ENCODE measurements around the gene LSM2. TPM values are rescaled to one million over a fixed set of nuclear protein-coding genes. Genes with fewer than 3 reads are reported as not detected.

LSM2 gene
- polyA plus RNA-seq, 2 donors = 25.6 to 42.9 TPM

DNA sequence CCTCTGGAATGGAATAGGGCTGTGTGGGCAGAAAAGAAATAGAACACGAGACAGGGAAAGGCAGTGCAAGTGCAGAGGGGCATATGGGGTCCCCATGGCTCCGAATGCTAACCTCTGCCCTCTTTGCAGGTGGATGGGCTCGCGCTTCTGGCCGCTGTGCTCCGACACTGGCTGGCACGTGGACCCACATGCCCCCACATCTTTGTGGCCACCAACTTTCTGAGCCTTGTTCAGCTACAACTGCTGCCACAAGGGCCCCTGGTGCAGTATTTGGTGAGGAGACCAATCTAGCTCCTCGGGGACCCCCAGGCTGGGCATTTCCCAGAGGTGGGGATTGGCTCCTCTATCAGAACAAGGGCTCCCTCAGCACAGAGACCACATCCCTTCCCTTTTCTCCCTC is 45.4 kb downstream of the LSM2 start:
- H3K27me3 ChIP-seq (ENCODE audit: control insufficient read depth in 1 of 2, insufficient read depth in 2 of 2, low read length in 2 of 2) = no peaks in the 10 kb centered on the region
- 95 to 98% methylated on average over 8 of the region's 8 CpGs for WGBS, 2 donors
- peaks cover 0 to 2% of the 10 kb centered on the region in 2 donors for H3K4me1 ChIP-seq (ENCODE audit: control insufficient read depth in 2 of 2, insufficient read depth in 2 of 2, low read length in 1 of 2)
- H3K4me3 ChIP-seq (ENCODE audit: low read depth in 1 of 2, low read length in 2 of 2) = no peak overlapping the region
- no peak overlapping the region for H3K27ac ChIP-seq (ENCODE audit: low read depth in 2 of 2, low read length in 1 of 2)
- H3K9me3 ChIP-seq (ENCODE audit: control insufficient read depth in 2 of 2, insufficient read depth in 1 of 2, low read depth in 1 of 2, low read length in 1 of 2) = no peaks in the 10 kb centered on the region
- no peaks in the 10 kb centered on the region for H3K36me3 ChIP-seq (ENCODE audit: control insufficient read depth in 2 of 2, insufficient read depth in 2 of 2, low read length in 1 of 2)

DNA sequence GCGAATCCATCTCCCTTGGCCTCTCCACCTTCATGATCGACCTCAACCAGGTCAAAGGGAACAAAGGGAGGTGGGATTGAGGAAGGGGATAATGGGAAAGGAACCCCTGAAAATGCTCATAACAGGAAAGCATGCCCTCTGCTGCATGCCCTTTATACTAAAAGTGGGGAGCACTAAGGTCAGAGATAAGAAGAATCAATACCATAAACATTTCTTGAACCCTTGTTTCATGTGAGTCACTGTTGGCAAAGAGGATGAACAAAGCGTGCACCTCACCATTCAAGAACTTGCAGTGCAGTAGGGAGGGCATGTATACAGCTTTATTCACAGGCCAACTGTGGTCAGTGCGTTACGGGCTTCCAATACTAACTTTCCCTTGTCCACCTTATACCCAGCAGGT is 46.0 kb downstream of the LSM2 start:
- H3K36me3 ChIP-seq (ENCODE audit: control insufficient read depth in 2 of 2, insufficient read depth in 2 of 2, low read length in 1 of 2) = no peaks in the 10 kb centered on the region
- H3K9me3 ChIP-seq (ENCODE audit: control insufficient read depth in 2 of 2, insufficient read depth in 1 of 2, low read depth in 1 of 2, low read length in 1 of 2) = no peaks in the 10 kb centered on the region
- H3K4me3 ChIP-seq (ENCODE audit: low read depth in 1 of 2, low read length in 2 of 2) = no peak overlapping the region
- no peak overlapping the region for H3K27ac ChIP-seq (ENCODE audit: low read depth in 2 of 2, low read length in 1 of 2)
- H3K4me1 ChIP-seq (ENCODE audit: control insufficient read depth in 2 of 2, insufficient read depth in 2 of 2, low read length in 1 of 2) = no peaks in the 10 kb centered on the region
- H3K27me3 ChIP-seq (ENCODE audit: control insufficient read depth in 1 of 2, insufficient read depth in 2 of 2, low read length in 2 of 2) = no peaks in the 10 kb centered on the region
- WGBS, 2 donors = 81 to 96% methylated on average over 5 of the region's 5 CpGs

DNA sequence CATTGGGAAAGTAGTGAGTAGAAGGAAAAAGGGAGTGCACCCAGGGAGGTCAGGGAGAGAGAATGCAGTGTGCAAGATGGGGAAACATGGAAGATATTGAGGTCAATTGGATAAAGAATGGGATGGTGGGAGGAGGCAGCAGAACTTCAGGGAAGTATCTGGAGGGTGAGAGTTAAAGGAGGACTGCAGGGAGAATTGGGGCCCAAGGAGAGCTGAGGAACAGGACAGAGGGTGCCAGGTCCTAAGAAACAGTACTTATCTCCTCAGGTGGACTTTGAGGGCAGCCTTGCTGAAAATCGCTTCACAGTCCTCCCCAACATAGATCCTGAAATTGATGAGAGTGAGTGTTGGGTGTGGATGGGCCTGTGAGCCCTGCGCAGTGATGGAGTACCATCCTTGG is 48.5 kb downstream of the LSM2 start:
- WGBS, 2 donors = 93 to 97% methylated on average over 2 of the region's 2 CpGs
- H3K4me1 ChIP-seq (ENCODE audit: control insufficient read depth in 2 of 2, insufficient read depth in 2 of 2, low read length in 1 of 2) = no peaks in the 10 kb centered on the region
- H3K9me3 ChIP-seq (ENCODE audit: control insufficient read depth in 2 of 2, insufficient read depth in 1 of 2, low read depth in 1 of 2, low read length in 1 of 2) = no peaks in the 10 kb centered on the region
- no peaks in the 10 kb centered on the region for H3K27me3 ChIP-seq (ENCODE audit: control insufficient read depth in 1 of 2, insufficient read depth in 2 of 2, low read length in 2 of 2)
- H3K4me3 ChIP-seq (ENCODE audit: low read depth in 1 of 2, low read length in 2 of 2) = no peak overlapping the region
- H3K36me3 ChIP-seq (ENCODE audit: control insufficient read depth in 2 of 2, insufficient read depth in 2 of 2, low read length in 1 of 2) = no peaks in the 10 kb centered on the region
- no peak overlapping the region for H3K27ac ChIP-seq (ENCODE audit: low read depth in 2 of 2, low read length in 1 of 2)

DNA sequence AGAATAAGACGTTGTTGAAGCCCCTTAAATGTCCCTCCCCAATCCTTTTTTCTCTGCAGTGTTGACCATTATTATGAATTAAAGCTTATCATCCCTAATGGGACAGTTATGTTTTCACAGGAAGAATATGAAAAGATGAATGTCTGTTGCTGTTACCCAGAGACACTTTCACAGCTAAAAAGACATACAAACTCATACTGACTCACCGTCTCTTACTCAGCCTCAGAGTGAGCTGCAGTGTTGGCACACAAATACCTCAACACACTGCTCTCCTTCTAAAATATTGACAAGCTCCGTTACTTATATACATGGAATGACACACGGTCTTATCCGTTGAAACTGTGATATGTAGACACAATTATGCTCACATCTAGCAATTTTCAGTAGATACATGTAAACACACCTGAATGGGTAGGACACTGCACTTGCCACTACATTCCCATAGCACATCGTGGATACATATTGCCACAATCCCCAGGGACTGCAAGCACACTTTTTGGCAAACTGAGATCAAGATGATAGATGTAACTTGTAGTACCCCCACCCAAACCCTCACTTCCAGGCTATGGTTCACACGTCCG is 53.9 kb downstream of the LSM2 start:
- H3K9me3 ChIP-seq (ENCODE audit: control insufficient read depth in 2 of 2, insufficient read depth in 1 of 2, low read depth in 1 of 2, low read length in 1 of 2) = no peaks in the 10 kb centered on the region
- no peaks in the 10 kb centered on the region for H3K36me3 ChIP-seq (ENCODE audit: control insufficient read depth in 2 of 2, insufficient read depth in 2 of 2, low read length in 1 of 2)
- H3K4me3 ChIP-seq (ENCODE audit: low read depth in 1 of 2, low read length in 2 of 2) = no peak overlapping the region
- H3K27me3 ChIP-seq (ENCODE audit: control insufficient read depth in 1 of 2, insufficient read depth in 2 of 2, low read length in 2 of 2) = no peaks in the 10 kb centered on the region
- 69 to 70% methylated on average over 8 of the region's 8 CpGs for WGBS, 2 donors
- no peak overlapping the region for H3K27ac ChIP-seq (ENCODE audit: low read depth in 2 of 2, low read length in 1 of 2)
- no peaks in the 10 kb centered on the region for H3K4me1 ChIP-seq (ENCODE audit: control insufficient read depth in 2 of 2, insufficient read depth in 2 of 2, low read length in 1 of 2)

DNA sequence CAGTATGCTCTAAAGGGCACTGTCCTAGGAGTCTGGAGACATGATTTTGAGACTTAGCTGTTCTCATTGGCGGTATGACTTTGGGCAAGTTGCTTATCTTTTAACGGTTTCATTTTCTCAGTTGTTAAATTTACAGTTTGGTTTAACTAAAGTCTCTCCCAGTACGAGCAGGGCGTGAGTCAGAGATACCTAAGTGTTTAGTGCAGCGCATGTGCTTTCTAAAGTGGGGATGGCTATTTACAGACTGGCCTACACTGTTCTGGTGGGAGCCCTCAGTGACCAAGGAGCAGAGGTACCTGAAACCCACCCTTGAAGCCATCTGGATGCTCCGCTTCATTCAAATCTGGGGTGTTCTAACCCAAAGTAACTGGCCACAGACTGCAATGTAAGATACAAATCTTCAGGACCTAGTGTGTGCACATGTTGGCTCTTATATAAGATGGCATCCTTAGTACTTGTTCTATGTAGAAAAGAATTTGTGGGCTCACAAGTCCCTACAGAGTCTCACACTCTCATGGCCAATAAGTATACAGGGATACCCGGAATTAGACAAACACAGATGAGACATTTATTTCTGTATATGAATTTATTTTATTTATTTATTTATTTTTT is 56.2 kb downstream of the LSM2 start:
- peaks cover 0 to 2% of the 10 kb centered on the region in 2 donors for H3K4me1 ChIP-seq (ENCODE audit: control insufficient read depth in 2 of 2, insufficient read depth in 2 of 2, low read length in 1 of 2)
- 85 to 91% methylated on average over 7 of the region's 7 CpGs for WGBS, 2 donors
- no peak overlapping the region for H3K27ac ChIP-seq (ENCODE audit: low read depth in 2 of 2, low read length in 1 of 2)
- peaks cover 0 to 3% of the 10 kb centered on the region in 2 donors for H3K36me3 ChIP-seq (ENCODE audit: control insufficient read depth in 2 of 2, insufficient read depth in 2 of 2, low read length in 1 of 2)
- H3K9me3 ChIP-seq (ENCODE audit: control insufficient read depth in 2 of 2, insufficient read depth in 1 of 2, low read depth in 1 of 2, low read length in 1 of 2) = no peaks in the 10 kb centered on the region
- no peak overlapping the region for H3K4me3 ChIP-seq (ENCODE audit: low read depth in 1 of 2, low read length in 2 of 2)
- no peaks in the 10 kb centered on the region for H3K27me3 ChIP-seq (ENCODE audit: control insufficient read depth in 1 of 2, insufficient read depth in 2 of 2, low read length in 2 of 2)

DNA sequence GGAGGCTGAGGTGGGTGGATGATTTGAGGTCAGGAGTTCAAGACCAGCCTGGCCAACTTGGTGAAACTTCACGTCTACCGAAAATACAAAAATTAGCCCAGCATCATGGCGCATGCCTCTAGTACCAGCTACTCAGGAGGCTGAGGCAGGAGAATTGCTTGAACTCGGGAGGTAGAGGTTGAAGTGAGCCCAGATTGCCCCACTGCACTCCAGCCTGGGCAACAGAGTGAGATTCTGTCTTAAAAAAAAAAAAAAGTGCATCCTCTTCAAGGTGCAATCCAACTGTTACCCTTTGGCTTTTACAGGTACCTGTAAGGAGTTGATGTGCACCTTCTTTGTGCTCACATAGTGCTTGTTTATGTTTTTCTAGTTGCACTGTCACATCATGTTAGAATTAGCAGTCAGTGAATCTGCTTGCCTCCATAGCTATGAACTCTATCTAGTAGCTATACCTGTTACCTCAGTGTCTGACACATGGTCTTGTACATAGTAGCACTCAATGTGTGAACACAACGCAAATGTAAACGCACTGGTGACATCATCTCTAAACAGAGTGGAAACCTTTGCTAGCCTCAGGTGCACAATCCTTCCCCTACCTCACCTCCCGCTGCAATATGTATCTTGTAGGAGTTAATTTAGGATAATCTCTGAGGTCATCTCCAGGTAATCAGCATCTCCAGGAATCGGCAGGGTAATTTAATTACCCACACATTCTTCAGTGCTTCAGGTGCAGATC is 57.3 kb downstream of the LSM2 start:
- no peaks in the 10 kb centered on the region for H3K9me3 ChIP-seq (ENCODE audit: control insufficient read depth in 2 of 2, insufficient read depth in 1 of 2, low read depth in 1 of 2, low read length in 1 of 2)
- H3K27me3 ChIP-seq (ENCODE audit: control insufficient read depth in 1 of 2, insufficient read depth in 2 of 2, low read length in 2 of 2) = no peaks in the 10 kb centered on the region
- WGBS, 2 donors = 87 to 90% methylated on average over 8 of the region's 8 CpGs
- H3K36me3 ChIP-seq (ENCODE audit: control insufficient read depth in 2 of 2, insufficient read depth in 2 of 2, low read length in 1 of 2) = peaks cover 0 to 3% of the 10 kb centered on the region in 2 donors
- H3K4me1 ChIP-seq (ENCODE audit: control insufficient read depth in 2 of 2, insufficient read depth in 2 of 2, low read length in 1 of 2) = peaks cover 0 to 2% of the 10 kb centered on the region in 2 donors
- no peak overlapping the region for H3K4me3 ChIP-seq (ENCODE audit: low read depth in 1 of 2, low read length in 2 of 2)
- no peak overlapping the region for H3K27ac ChIP-seq (ENCODE audit: low read depth in 2 of 2, low read length in 1 of 2)

Other genes with a start within 250 kb of the LSM2 start
- under 1 TPM; 0.10 to 0.14 TPM for gene LTA, start 234.7 kb downstream of the LSM2 start, polyA plus RNA-seq
- gene TNF, start 231.4 kb downstream of the LSM2 start, polyA plus RNA-seq = 1 to 10 TPM in 1 of 2 donors, under 1 TPM in 1; 0.71 to 2.4 TPM
- 1 to 10 TPM; 1.8 to 3.0 TPM for gene LTB, start 224.5 kb downstream of the LSM2 start, polyA plus RNA-seq
- gene LST1, start 220.7 kb downstream of the LSM2 start, polyA plus RNA-seq = 1 to 10 TPM; 2.8 to 6.9 TPM
- gene NCR3, start 214.0 kb downstream of the LSM2 start, polyA plus RNA-seq = under 1 TPM in 1 of 2 donors, not detected in 1; 0.07 TPM
- gene AIF1, start 191.7 kb downstream of the LSM2 start, polyA plus RNA-seq = 10 to 100 TPM in 1 of 2 donors, 1 to 10 TPM in 1; 8.0 to 12.6 TPM
- gene PRRC2A, start 186.3 kb downstream of the LSM2 start, polyA plus RNA-seq = 100 to 1,000 TPM in 1 of 2 donors, 10 to 100 TPM in 1; 76.6 to 110 TPM
- 100 to 1,000 TPM; 158 to 259 TPM for gene BAG6, start 154.3 kb downstream of the LSM2 start, polyA plus RNA-seq
- gene APOM, start 151.1 kb downstream of the LSM2 start, polyA plus RNA-seq = 1 to 10 TPM; 4.3 to 6.0 TPM
- 10 to 100 TPM; 20.6 to 21.1 TPM for gene C6orf47, start 146.2 kb downstream of the LSM2 start, polyA plus RNA-seq
- 10 to 100 TPM; 10.2 to 10.4 TPM for gene GPANK1, start 142.0 kb downstream of the LSM2 start, polyA plus RNA-seq
- gene CSNK2B, start 140.9 kb downstream of the LSM2 start, polyA plus RNA-seq = 100 to 1,000 TPM; 140 to 187 TPM
- 1 to 10 TPM; 5.3 to 7.4 TPM for gene LY6G5B, start 137.0 kb downstream of the LSM2 start, polyA plus RNA-seq
- gene LY6G5C, start 125.9 kb downstream of the LSM2 start, polyA plus RNA-seq = 1 to 10 TPM in 1 of 2 donors, under 1 TPM in 1; 0.76 to 1.1 TPM
- 10 to 100 TPM; 30.0 to 40.1 TPM for gene ABHD16A, start 103.6 kb downstream of the LSM2 start, polyA plus RNA-seq
- not detected for gene LY6G6F, start 100.1 kb downstream of the LSM2 start, polyA plus RNA-seq
- gene LY6G6D, start 91.6 kb downstream of the LSM2 start, polyA plus RNA-seq = 1 to 10 TPM in 1 of 2 donors, under 1 TPM in 1; 0.67 to 1.3 TPM
- 10 to 100 TPM; 17.2 to 21.9 TPM for gene LY6G6C, start 85.2 kb downstream of the LSM2 start, polyA plus RNA-seq
- under 1 TPM; 0.49 to 0.88 TPM for gene MPIG6B, start 83.6 kb downstream of the LSM2 start, polyA plus RNA-seq
- gene DDAH2, start 77.7 kb downstream of the LSM2 start, polyA plus RNA-seq = 10 to 100 TPM; 46.5 to 73.3 TPM
- gene CLIC1, start 70.4 kb downstream of the LSM2 start, polyA plus RNA-seq = 100 to 1,000 TPM; 258 to 412 TPM
- gene MSH5, start 67.0 kb downstream of the LSM2 start, polyA plus RNA-seq = 10 to 100 TPM in 1 of 2 donors, 1 to 10 TPM in 1; 6.3 to 15.8 TPM
- 1 to 10 TPM; 2.3 to 7.6 TPM for gene SAPCD1, start 44.3 kb downstream of the LSM2 start, polyA plus RNA-seq
- 1 to 10 TPM in 1 of 2 donors, under 1 TPM in 1; 0.33 to 1.3 TPM for gene VWA7, start 29.6 kb downstream of the LSM2 start, polyA plus RNA-seq
- 10 to 100 TPM; 35.7 to 37.3 TPM for gene VARS1, start 11.2 kb downstream of the LSM2 start, polyA plus RNA-seq
- under 1 TPM; 0.39 to 0.42 TPM for gene HSPA1L, start 8.3 kb upstream of the LSM2 start, polyA plus RNA-seq
- 100 to 1,000 TPM; 105 to 125 TPM for gene HSPA1A, start 8.6 kb upstream of the LSM2 start, polyA plus RNA-seq
- gene HSPA1B, start 20.8 kb upstream of the LSM2 start, polyA plus RNA-seq = 100 to 1,000 TPM in 1 of 2 donors, 10 to 100 TPM in 1; 26.9 to 103 TPM
- gene NEU1, start 55.9 kb upstream of the LSM2 start, polyA plus RNA-seq = 10 to 100 TPM; 13.6 to 14.6 TPM
- under 1 TPM; 0.19 to 0.33 TPM for gene SLC44A4, start 72.0 kb upstream of the LSM2 start, polyA plus RNA-seq
- 10 to 100 TPM; 27.2 to 39.6 TPM for gene EHMT2, start 90.7 kb upstream of the LSM2 start, polyA plus RNA-seq
- gene ZBTB12, start 95.1 kb upstream of the LSM2 start, polyA plus RNA-seq = 1 to 10 TPM; 2.4 to 3.6 TPM
- gene C2, start 120.8 kb upstream of the LSM2 start, polyA plus RNA-seq = 1 to 10 TPM; 1.2 to 1.3 TPM
- gene CFB, start 139.1 kb upstream of the LSM2 start, polyA plus RNA-seq = 10 to 100 TPM; 15.9 to 19.6 TPM
- gene NELFE, start 152.0 kb upstream of the LSM2 start, polyA plus RNA-seq = 10 to 100 TPM; 30.2 to 49.3 TPM
- gene SKIC2, start 152.2 kb upstream of the LSM2 start, polyA plus RNA-seq = 10 to 100 TPM; 39.1 to 58.0 TPM
- 10 to 100 TPM; 11.8 to 16.5 TPM for gene DXO, start 165.2 kb upstream of the LSM2 start, polyA plus RNA-seq
- gene C4A, start 175.1 kb upstream of the LSM2 start, polyA plus RNA-seq = 10 to 100 TPM in 1 of 2 donors, 1 to 10 TPM in 1; 6.9 to 13.1 TPM
- 10 to 100 TPM in 1 of 2 donors, 1 to 10 TPM in 1; 5.3 to 15.0 TPM for gene C4B, start 207.8 kb upstream of the LSM2 start, polyA plus RNA-seq
- under 1 TPM; 0.43 to 0.47 TPM for gene CYP21A2, start 231.4 kb upstream of the LSM2 start, polyA plus RNA-seq